Measurements from ENCODE around the gene KCNQ1. TPM values are rescaled to one million over a fixed set of nuclear protein-coding genes. Genes with fewer than 3 reads are reported as not detected.

The KCNQ1 gene
- total and polyA plus RNA-seq, 2 donors (not counting 3 experiments of a cell fraction or from before 2014, with no cell fraction given): 0.07 to 0.09 TPM

DNA sequence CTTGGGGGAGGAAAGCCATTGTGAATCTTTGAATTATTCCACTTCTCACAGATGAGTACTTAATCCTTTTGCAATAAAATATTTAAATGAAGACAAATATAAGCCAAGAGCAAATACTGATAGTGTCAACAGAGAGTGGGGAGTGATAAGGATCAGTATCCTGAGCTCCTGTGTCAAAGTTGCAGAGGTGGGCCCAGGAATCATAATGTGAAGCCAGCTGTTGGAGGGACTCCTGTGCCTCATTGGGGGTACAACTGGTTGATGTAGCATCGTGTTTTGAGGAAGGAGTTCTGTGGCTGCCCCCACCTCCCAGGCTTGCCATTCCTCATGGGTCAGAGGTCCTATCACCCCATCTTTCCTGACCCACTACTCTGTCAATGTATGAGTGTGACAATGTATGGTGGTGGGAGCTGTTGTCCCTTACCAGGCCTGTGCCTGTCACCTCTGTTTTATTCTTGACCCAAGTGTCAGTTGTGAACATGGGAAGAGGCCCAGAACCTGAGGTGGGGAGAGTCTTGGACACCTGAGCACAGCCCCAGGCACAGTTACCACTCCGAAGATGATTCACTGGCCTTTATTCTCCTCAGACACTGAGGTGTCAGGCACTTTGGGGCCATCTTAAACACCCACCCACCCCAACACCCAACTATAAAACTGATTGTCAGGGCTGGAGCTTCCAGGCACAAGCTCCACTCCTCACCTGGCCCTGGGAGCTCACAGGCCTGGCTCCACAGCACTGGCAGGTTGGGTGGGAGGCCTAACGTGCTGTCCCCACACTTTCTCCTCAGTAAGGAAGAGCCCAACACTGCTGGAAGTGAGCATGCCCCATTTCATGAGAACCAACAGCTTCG is 216.6 kb downstream of the KCNQ1 start:
- Histone ChIP-seq H3K27me3 (ENCODE audit: control insufficient read depth in 2 of 2, insufficient read depth in 2 of 2, low read length in 2 of 2) (no peaks in the 10 kb centered on the region), H3K36me3 (ENCODE audit: control insufficient read depth in 2 of 2, extremely low read depth in 1 of 2, insufficient read depth in 2 of 2, low read length in 2 of 2) (no peaks in the 10 kb centered on the region), H3K4me2 (ENCODE audit: insufficient read depth, low read length) (no peak overlapping the region), H3K9me3 (replicated peaks; ENCODE audit: control insufficient read depth, insufficient read depth, low read length) (peaks cover 4% of the 10 kb centered on the region), H3K79me2 (ENCODE audit: control insufficient read depth, insufficient read depth, low read length) (no peaks in the 10 kb centered on the region), H3K9me1 (replicated peaks; ENCODE audit: control insufficient read depth, extremely low read depth, insufficient read depth, low read length) (no peaks in the 10 kb centered on the region), H3K27ac (ENCODE audit: insufficient read depth, low read depth, low read length) (no peak overlapping the region), H3K9ac (replicated peaks; ENCODE audit: extremely low read depth, insufficient read depth, low read length) (no peak overlapping the region), H4K20me1 (replicated peaks; ENCODE audit: control insufficient read depth, extremely low read depth, insufficient read depth, low read length) (no peaks in the 10 kb centered on the region), H2AFZ (ENCODE audit: low read depth, low read length) (no peak overlapping the region), H3K4me3 (replicated peaks in 1 of 3; ENCODE audit: insufficient read depth in 1 of 3, low read depth in 1 of 3, low read length in 3 of 3) (no peak overlapping the region), H3K4me1 (ENCODE audit: control insufficient read depth, extremely low read depth, insufficient read depth, low read length) (no peaks in the 10 kb centered on the region)
- intact Hi-C loops (cut with micrococcal nuclease): no loop called here
- dilution Hi-C loops (cut with MboI; ENCODE audit: extremely low pct_ligation_motif_present, low sequenced_read_pairs): no loop called here
- no peak for TF ChIP-seq POLR2A (IDR thresholded peaks at IDR 0.05; ENCODE audit: low read depth, low read length)
- no peak for TF ChIP-seq JUN (IDR thresholded peaks at IDR 0.05; ENCODE audit: borderline replicate concordance, insufficient read depth, insufficient read length, low read depth)
- no peak for TF ChIP-seq FOS (IDR thresholded peaks at IDR 0.05; ENCODE audit: borderline replicate concordance, insufficient read depth, low read length)
- TF ChIP-seq, protein P1, sequence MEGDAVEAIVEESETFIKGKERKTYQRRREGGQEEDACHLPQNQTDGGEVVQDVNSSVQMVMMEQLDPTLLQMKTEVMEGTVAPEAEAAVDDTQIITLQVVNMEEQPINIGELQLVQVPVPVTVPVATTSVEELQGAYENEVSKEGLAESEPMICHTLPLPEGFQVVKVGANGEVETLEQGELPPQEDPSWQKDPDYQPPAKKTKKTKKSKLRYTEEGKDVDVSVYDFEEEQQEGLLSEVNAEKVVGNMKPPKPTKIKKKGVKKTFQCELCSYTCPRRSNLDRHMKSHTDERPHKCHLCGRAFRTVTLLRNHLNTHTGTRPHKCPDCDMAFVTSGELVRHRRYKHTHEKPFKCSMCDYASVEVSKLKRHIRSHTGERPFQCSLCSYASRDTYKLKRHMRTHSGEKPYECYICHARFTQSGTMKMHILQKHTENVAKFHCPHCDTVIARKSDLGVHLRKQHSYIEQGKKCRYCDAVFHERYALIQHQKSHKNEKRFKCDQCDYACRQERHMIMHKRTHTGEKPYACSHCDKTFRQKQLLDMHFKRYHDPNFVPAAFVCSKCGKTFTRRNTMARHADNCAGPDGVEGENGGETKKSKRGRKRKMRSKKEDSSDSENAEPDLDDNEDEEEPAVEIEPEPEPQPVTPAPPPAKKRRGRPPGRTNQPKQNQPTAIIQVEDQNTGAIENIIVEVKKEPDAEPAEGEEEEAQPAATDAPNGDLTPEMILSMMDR (IDR thresholded peaks at IDR 0.05; ENCODE audit: extremely low read depth in 1 of 2, insufficient read depth in 1 of 2, low read depth in 1 of 2, low read length in 2 of 2): no peak
- TF ChIP-seq POLR2AphosphoS5 (IDR thresholded peaks at IDR 0.05; ENCODE audit: insufficient read depth, low read depth, low read length): no peak
- TF ChIP-seq GATA2 (IDR thresholded peaks at IDR 0.05; ENCODE audit: insufficient read depth, insufficient read length, low read depth, low read length): no peak
- TF ChIP-seq MYC (IDR thresholded peaks at IDR 0.05; ENCODE audit: low read depth, low read length): no peak
- no peak for TF ChIP-seq MAX (IDR thresholded peaks at IDR 0.05; ENCODE audit: insufficient read depth, insufficient read length)
- no peak for TF ChIP-seq EZH2 (IDR thresholded peaks at IDR 0.05; ENCODE audit: borderline replicate concordance, low read depth, low read length, severe bottlenecking)
- DNase-seq (ENCODE audit: low read depth, low spot score) (no peak), FAIRE-seq (no peak)
- ChIA-PET POLR2A (no interaction called here), CTCF (no interaction called here)
- BruUV-seq (replicated peaks): no TSS peak
